GM18951 (cell line): ENCODE measurements around the gene IGLON5.

ENCODE experiments used
- POLR2A ChIP-seq: IDR thresholded peaks from 4 replicates; pipeline ENCODE4 v1.6.1; 2011; ENCODE audit warnings: mild to moderate bottlenecking; ENCODE audit not compliant: insufficient read length, insufficient read depth; ENCODE audit errors: extremely low read depth
- in situ Hi-C: fragments of 300-500 bp; cut with MboI; formaldehyde crosslinking; loops from one replicate; pipeline ENCODE4 v1.12.0; 2022; ENCODE audit warnings: low sequenced_read_pairs, mixed read lengths, inconsistent platforms; ENCODE audit not compliant: unreplicated experiment

IGLON5 gene

GRCh38 chr19:51367565-51368365 lies 56.3 kb downstream of the IGLON5 start:
- in situ Hi-C loops, result no loop called here
- peak; percentile 72 for TF ChIP-seq POLR2A

GRCh38 chr19:51368366-51369282 lies 57.2 kb downstream of the IGLON5 start, which contains the start of gene CLDND2:
CLDND2 (minus strand) TSS chr19:51369003; CDS start chr19:51368577, 426 bp downstream.
- in situ Hi-C loops, result no loop called here
- no peak for TF ChIP-seq POLR2A

- TF ChIP-seq POLR2A, result no peak
- in situ Hi-C loops, result no loop called here
Measured at GRCh38 chr19:51370230-51370629, 58.8 kb downstream of the IGLON5 start.

- TF ChIP-seq POLR2A, result no peak
- in situ Hi-C loops, result no loop called here
Measured at GRCh38 chr19:51371186-51371690, 59.8 kb downstream of the IGLON5 start.

GRCh38 chr19:51372021-51372648 lies 60.7 kb downstream of the IGLON5 start:
- in situ Hi-C loops, result no loop called here
- no peak for TF ChIP-seq POLR2A

- TF ChIP-seq POLR2A, result peak; percentile 23
- in situ Hi-C loops, result no loop called here
Measured at GRCh38 chr19:51372649-51373504, 61.4 kb downstream of the IGLON5 start, which contains the start of gene NKG7. NKG7 (minus strand) TSS chr19:51372654; CDS start chr19:51372535, 119 bp downstream.

GRCh38 chr19:51375504-51376221 lies 64.2 kb downstream of the IGLON5 start:
- TF ChIP-seq POLR2A, result no peak
- in situ Hi-C loops, result no loop called here

- in situ Hi-C loops, result no loop called here
- TF ChIP-seq POLR2A, result no peak
Measured at GRCh38 chr19:51377422-51377821, 66.0 kb downstream of the IGLON5 start.

GRCh38 chr19:51380379-51380778 lies 68.9 kb downstream of the IGLON5 start:
- in situ Hi-C loops, result no loop called here
- TF ChIP-seq POLR2A, result no peak
